ENCODE data around the gene DNAH11.
"Not testable (repeated sequence)": the region's sequence is repeated elsewhere in the genome, so short reads cannot be mapped to it uniquely, and the experiment has no call there.

DNAH11 gene

GRCh38 chr7:21542891-21543527 is at the start of gene DNAH11:
DNAH11 (plus strand) TSS chr7:21543039; CDS start chr7:21543246, 207 bp downstream.
- DNase-seq = no peak

- no peak for DNase-seq
Observed at GRCh38 chr7:21495731-21496130, 47.1 kb upstream of the DNAH11 start.

GRCh38 chr7:21497072-21497471 is 45.8 kb upstream of the DNAH11 start:
- DNase-seq = no peak

GRCh38 chr7:21500117-21500832 is 42.6 kb upstream of the DNAH11 start:
- no peak for DNase-seq

- no peak for DNase-seq
Observed at GRCh38 chr7:21504021-21504420, 38.8 kb upstream of the DNAH11 start.

GRCh38 chr7:21507627-21508343 is 35.1 kb upstream of the DNAH11 start:
- no peak for DNase-seq

GRCh38 chr7:21508538-21508937 is 34.3 kb upstream of the DNAH11 start:
- no peak for DNase-seq

- no peak for DNase-seq
Observed at GRCh38 chr7:21514062-21514461, 28.8 kb upstream of the DNAH11 start.

GRCh38 chr7:21524680-21525079 is 18.2 kb upstream of the DNAH11 start:
- no peak for DNase-seq

- no peak for DNase-seq
Observed at GRCh38 chr7:21526007-21526406, 16.8 kb upstream of the DNAH11 start.

- no peak for DNase-seq
Observed at GRCh38 chr7:21526448-21526847, 16.4 kb upstream of the DNAH11 start.

- not testable (repeated sequence) for DNase-seq
Observed at GRCh38 chr7:21532485-21532884, 10.4 kb upstream of the DNAH11 start.

- DNase-seq = not testable (repeated sequence)
Observed at GRCh38 chr7:21533646-21534045, 9.2 kb upstream of the DNAH11 start.

GRCh38 chr7:21536445-21537118 is 6.3 kb upstream of the DNAH11 start:
- DNase-seq = not testable (repeated sequence)

GRCh38 chr7:21538936-21539495 is 3.8 kb upstream of the DNAH11 start:
- DNase-seq = no peak

- no peak for DNase-seq
Observed at GRCh38 chr7:21543528-21544302, 876 bp downstream of the DNAH11 start.

- DNase-seq = no peak
Observed at GRCh38 chr7:21544303-21544656, 1.4 kb downstream of the DNAH11 start.

GRCh38 chr7:21544715-21545114 is 1.9 kb downstream of the DNAH11 start:
- DNase-seq = no peak

- no peak for DNase-seq
Observed at GRCh38 chr7:21547501-21547900, 4.7 kb downstream of the DNAH11 start.

- DNase-seq = no peak
Observed at GRCh38 chr7:21548491-21548890, 5.7 kb downstream of the DNAH11 start.

- no peak for DNase-seq
Observed at GRCh38 chr7:21550076-21550475, 7.2 kb downstream of the DNAH11 start.

GRCh38 chr7:21550821-21551531 is 8.1 kb downstream of the DNAH11 start:
- DNase-seq = no peak

Data from GDM1 (cell line).